Kidney epithelial cell (primary cell): Measurements from ENCODE around the gene PLXDC1. TPM values are rescaled to one million over a fixed set of nuclear protein-coding genes. Genes with fewer than 3 reads are reported as not detected.

Experiments
- DNase-seq: peaks from one replicate; pipeline ENCODE4 v3.0.0-alpha.2; 2010; ENCODE audit warnings: low read depth
- H3K27me3 ChIP-seq: 2 replicates; pipeline ENCODE4 v1.6.0; 2011; ENCODE audit warnings: low read length; ENCODE audit not compliant: control insufficient read depth, insufficient read depth
- H3K36me3 ChIP-seq: 2 replicates; pipeline ENCODE4 v1.5.1; 2011; ENCODE audit warnings: low read length; ENCODE audit not compliant: control insufficient read depth, insufficient read depth
- H3K4me3 ChIP-seq: 2 replicates; pipeline ENCODE4 v1.5.1; 2011; ENCODE audit warnings: low read depth, mild to moderate bottlenecking, control low read depth, low read length
- total RNA-seq: library from RNA; depleted of rRNA; stranded (reverse); fragments of >200 nt; gene quantifications from 2 replicates; pipeline ENCODE4 v1.2.3, GENCODE V29; 2015
- TF ChIP-seq, protein P1 (sequence below): IDR thresholded peaks from 2 replicates; pipeline ENCODE4 v1.5.1; 2011; ENCODE audit warnings: mild to moderate bottlenecking, moderate library complexity, low read length, control low read depth, inconsistent platforms; ENCODE audit not compliant: insufficient read depth, poor library complexity, severe bottlenecking

The PLXDC1 gene
- total RNA-seq: under 0.01 and 0.67 TPM in 2 replicates

DNA sequence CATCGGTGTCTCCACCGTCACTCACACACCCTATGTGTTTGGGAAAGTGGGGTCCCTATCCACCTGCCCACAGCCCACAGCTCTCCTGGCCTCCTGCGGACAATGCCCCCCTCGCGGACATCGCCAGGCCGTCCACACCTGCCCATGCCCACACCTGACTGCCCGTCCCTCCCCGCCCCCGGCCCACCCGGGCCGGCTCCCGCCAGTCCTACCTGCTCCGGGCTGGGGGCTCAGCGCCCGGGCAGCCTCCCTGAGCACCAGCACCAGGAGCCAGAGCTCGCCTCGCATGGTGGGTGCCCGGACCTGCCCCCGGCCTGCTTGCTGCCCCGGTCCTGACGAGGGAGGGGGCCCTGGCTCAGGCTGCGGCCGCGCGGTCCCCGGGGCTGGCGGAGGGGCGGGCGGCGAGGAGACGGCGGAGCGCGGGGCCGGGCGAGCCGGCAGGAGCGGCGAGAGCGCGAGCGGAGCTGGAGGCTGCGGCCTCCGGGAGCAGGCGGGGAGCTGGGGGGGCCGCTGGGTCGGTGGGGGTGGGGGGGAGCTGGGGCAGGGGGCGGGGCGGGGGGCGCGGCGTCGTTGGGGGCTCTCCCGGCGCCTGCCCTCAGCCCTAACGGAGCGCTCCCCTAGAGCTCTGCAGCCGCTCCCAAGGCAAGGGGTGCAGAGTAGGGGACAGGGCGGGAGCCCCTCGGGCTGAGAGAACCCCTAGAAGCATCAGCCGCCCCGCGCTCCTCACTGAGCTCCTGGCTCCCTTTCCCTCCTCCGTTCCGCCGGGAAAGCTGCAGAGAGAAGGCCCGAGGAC, at the start of gene PLXDC1:
Gene PLXDC1, minus strand, starts transcription at position 488 of the 793 bp plus-strand sequence. Its CDS starts 200 bp downstream, at position 288.
- Histone ChIP-seq H3K4me3 (peak within 1 kb of the TSS; percentile 32), H3K36me3 (no peaks in the 10 kb centered on the region), H3K27me3 (peaks cover 34% of the 10 kb centered on the region)
- no peak for DNase-seq
- TF ChIP-seq, protein P1, sequence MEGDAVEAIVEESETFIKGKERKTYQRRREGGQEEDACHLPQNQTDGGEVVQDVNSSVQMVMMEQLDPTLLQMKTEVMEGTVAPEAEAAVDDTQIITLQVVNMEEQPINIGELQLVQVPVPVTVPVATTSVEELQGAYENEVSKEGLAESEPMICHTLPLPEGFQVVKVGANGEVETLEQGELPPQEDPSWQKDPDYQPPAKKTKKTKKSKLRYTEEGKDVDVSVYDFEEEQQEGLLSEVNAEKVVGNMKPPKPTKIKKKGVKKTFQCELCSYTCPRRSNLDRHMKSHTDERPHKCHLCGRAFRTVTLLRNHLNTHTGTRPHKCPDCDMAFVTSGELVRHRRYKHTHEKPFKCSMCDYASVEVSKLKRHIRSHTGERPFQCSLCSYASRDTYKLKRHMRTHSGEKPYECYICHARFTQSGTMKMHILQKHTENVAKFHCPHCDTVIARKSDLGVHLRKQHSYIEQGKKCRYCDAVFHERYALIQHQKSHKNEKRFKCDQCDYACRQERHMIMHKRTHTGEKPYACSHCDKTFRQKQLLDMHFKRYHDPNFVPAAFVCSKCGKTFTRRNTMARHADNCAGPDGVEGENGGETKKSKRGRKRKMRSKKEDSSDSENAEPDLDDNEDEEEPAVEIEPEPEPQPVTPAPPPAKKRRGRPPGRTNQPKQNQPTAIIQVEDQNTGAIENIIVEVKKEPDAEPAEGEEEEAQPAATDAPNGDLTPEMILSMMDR: no peak

DNA sequence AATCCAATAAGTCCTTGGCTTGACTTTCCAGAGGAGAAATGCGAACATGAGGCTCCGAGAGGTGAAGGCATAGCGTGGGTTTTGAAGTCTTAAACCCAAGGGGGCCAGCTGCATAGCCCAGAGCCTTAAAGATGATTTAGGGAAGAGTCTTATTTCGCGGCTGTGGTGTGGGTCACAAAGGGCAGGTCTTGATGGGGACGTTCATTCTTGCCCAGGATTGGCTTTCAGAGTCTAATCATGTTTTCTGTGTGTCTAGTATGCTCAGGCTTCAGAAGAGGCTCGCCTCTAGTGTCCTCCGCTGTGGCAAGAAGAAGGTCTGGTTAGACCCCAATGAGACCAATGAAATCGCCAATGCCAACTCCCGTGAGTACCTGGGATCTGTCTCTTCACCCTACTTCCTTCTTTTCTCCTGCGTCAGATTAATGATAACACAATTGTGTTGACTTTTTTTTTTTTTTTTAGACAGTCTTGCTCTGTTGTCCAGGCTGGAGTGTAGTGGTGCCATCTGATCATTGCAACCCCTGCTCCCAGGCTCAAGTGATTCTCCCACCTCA, 49.6 kb upstream of the PLXDC1 start:
- no peaks in the 10 kb centered on the region for H3K27me3 ChIP-seq
- TF ChIP-seq, protein P1: no peak
- DNase-seq: no peak
- peaks cover 10% of the 10 kb centered on the region for H3K36me3 ChIP-seq
- H3K4me3 ChIP-seq: peak overlapping the region; percentile 95

DNA sequence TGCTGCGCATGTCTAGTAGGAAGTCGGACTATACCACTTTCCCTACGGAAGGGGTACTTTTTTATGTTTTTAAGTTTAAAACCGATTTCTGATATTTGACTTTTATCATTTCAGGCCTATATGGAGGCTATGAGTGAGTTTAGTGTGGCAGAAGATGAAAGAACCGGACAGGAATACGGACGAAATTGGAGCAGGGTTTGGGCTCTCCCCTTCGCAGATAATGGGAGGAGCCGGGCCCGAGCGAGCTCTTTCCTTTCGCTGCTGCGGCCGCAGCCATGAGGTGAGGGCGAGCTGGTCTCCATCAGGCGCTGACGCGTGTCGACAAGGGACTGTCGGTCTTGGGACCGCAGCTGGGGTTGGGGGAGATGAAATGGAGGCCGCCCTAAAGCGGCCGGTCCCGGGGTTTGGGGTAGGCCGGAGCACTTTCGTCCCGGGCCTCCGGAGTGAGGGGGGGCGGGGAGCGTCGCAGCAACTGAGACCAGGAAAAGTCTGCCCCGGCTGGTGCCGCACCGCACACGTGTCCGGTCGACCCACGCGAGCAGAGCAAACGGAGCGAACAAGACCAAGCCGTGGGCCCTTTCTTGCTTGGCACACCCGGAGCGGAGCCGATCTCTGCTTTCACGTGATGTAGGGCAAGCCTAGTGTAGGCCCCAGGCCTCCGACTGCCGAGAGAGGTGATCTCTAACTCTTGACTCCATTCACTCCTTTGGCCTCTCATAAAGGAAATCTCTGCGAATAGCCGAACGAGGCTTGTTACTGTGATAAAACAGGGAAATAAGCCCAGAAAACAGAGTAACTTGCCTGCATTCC, 48.8 kb upstream of the PLXDC1 start, which contains the start of gene RPL19:
Gene RPL19, plus strand, starts transcription at position 214 of the 810 bp plus-strand sequence. Its CDS starts 62 bp downstream, at position 276.
- DNase-seq: no peak
- TF ChIP-seq, protein P1: no peak

DNA sequence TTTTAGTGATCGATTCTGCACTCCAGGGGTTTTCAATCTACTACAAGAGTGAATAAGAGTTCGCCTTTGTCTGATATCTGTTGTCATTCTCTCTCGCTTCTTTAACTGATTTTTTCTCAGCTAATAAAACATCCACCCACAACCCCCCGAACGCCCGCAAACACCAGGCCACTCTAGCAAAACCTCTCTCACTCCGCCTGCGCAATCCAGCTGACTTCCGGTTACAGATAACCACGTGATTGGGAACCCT, 48.3 kb upstream of the PLXDC1 start:
- H3K36me3 ChIP-seq: peaks cover 8% of the 10 kb centered on the region
- TF ChIP-seq, protein P1: no peak
- H3K4me3 ChIP-seq: peak overlapping the region; percentile 95
- DNase-seq: peak; percentile 81
- H3K27me3 ChIP-seq: no peaks in the 10 kb centered on the region

More for the DNA sequence above, 48.8 kb upstream of the PLXDC1 start, which contains the start of gene RPL19:
- Histone ChIP-seq H3K36me3 (peaks cover 10% of the 10 kb centered on the region), H3K27me3 (no peaks in the 10 kb centered on the region), H3K4me3 (peak within 1 kb of the TSS; percentile 95)

DNA sequence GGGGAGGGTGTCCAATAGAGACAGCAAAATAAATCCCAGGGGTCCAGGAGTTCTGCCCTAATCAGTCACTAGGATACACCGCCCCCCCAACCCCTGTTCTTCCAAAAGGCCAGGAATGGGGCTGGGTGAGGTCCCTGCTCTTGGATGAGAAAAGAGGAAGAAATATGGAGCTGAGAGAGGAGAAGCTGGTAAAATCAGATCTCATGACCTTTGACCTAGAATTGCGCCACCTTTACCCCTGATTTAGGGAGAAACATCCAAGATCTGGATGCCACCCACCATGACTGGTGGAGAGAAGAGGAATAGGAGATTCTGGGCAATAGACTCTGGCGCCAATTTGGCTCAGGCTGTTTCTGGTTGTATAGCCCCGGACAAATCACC, 46.7 kb upstream of the PLXDC1 start:
- DNase-seq: no peak
- TF ChIP-seq, protein P1: no peak
- H3K4me3 ChIP-seq: no peak overlapping the region
- H3K27me3 ChIP-seq: no peaks in the 10 kb centered on the region
- H3K36me3 ChIP-seq: peaks cover 2% of the 10 kb centered on the region
